ENCODE results near the gene GTF3A. TPM values are rescaled to one million over a fixed set of nuclear protein-coding genes. Genes with fewer than 3 reads are reported as not detected.

The GTF3A gene
- total RNA-seq, 4 donors from 2014 or later = 179 to 304 (median 242) TPM

- intact Hi-C loops (cut with DNase I; ENCODE audit: low total_unique reads) = no loop called here
- H3K4me1 ChIP-seq = peaks cover 19 to 30% of the 10 kb centered on the region in 2 donors
- H3K4me3 ChIP-seq = no peak overlapping the region
- no peaks in the 10 kb centered on the region for H3K9me3 ChIP-seq
- H3K27me3 ChIP-seq = no peaks in the 10 kb centered on the region
- no peak for DNase-seq
- no peak for ATAC-seq
- H3K27ac ChIP-seq = no peak overlapping the region
- in situ Hi-C loops (cut with MboI; ENCODE audit: low sequenced_read_pairs in 4 of 4) = loop anchor here in 2 of 4 donors (25.0 kb wide), 1 partner anchor 193 kb away; the partner anchor contains the start of genes LNX2 (in 2 of the 2) and POLR1D (in 2 of the 2)
- TF ChIP-seq POLR2A (IDR thresholded peaks at IDR 0.05) (no peak), CTCF (IDR thresholded peaks at IDR 0.05 in 4 of 5, conservative IDR thresholded peaks at IDR 0.05 in 1 of 5) (no peak)
- no peaks in the 10 kb centered on the region for H3K36me3 ChIP-seq
Measured at GRCh38 chr13:27419328-27419727, 5.1 kb upstream of the GTF3A start.

GRCh38 chr13:27421101-27421871 is 3.1 kb upstream of the GTF3A start:
- Histone ChIP-seq H3K36me3 (no peaks in the 10 kb centered on the region), H3K4me3 (no peak overlapping the region), H3K27ac (no peak overlapping the region), H3K9me3 (no peaks in the 10 kb centered on the region), H3K4me1 (peaks cover 15 to 28% of the 10 kb centered on the region in 2 donors), H3K27me3 (no peaks in the 10 kb centered on the region)
- TF ChIP-seq POLR2A (IDR thresholded peaks at IDR 0.05) = no peak
- no peak for TF ChIP-seq CTCF (IDR thresholded peaks at IDR 0.05 in 4 of 5, conservative IDR thresholded peaks at IDR 0.05 in 1 of 5)
- in situ Hi-C loops (cut with MboI; ENCODE audit: low sequenced_read_pairs in 4 of 4) = loop anchor here in 2 of 4 donors (25.0 kb wide), 1 partner anchor 191 kb away; the partner anchor contains the start of genes LNX2 (in 2 of the 2) and POLR1D (in 2 of the 2)
- DNase-seq (no peak), ATAC-seq (no peak)
- intact Hi-C loops (cut with DNase I; ENCODE audit: low total_unique reads) = loop anchor here (10.0 kb wide), 1 partner anchor 714 kb away; the partner anchor contains the start of gene PAN3

- peaks cover 0 to 12% of the 10 kb centered on the region in 2 donors for H3K36me3 ChIP-seq
- TF ChIP-seq POLR2A (IDR thresholded peaks at IDR 0.05) (no peak), CTCF (IDR thresholded peaks at IDR 0.05 in 4 of 5, conservative IDR thresholded peaks at IDR 0.05 in 1 of 5) (no peak)
- H3K4me3 ChIP-seq = peak overlapping the region in 1 of 4 donors; percentile 80
- intact Hi-C loops (cut with DNase I; ENCODE audit: low total_unique reads) = loop anchor here (10.0 kb wide), 1 partner anchor 711 kb away; the partner anchor contains the start of gene PAN3
- H3K27ac ChIP-seq = peak overlapping the region in 1 of 4 donors; percentile 94
- no peaks in the 10 kb centered on the region for H3K9me3 ChIP-seq
- no peaks in the 10 kb centered on the region for H3K27me3 ChIP-seq
- in situ Hi-C loops (cut with MboI; ENCODE audit: low sequenced_read_pairs in 4 of 4) = loop anchor here in 2 of 4 donors (25.0 kb wide), 1 partner anchor 189 kb away; the partner anchor contains the start of genes LNX2 (in 2 of the 2) and POLR1D (in 2 of the 2)
- ATAC-seq = no peak
- peaks cover 30 to 36% of the 10 kb centered on the region in 2 donors for H3K4me1 ChIP-seq
- no peak for DNase-seq
Measured at GRCh38 chr13:27423333-27423732, 1.1 kb upstream of the GTF3A start.

- Histone ChIP-seq H3K27me3 (no peaks in the 10 kb centered on the region), H3K4me3 (peak overlapping the region; percentile 67 to 86 (median 77)), H3K36me3 (peaks cover 0 to 31% of the 10 kb centered on the region in 2 donors), H3K9me3 (no peaks in the 10 kb centered on the region), H3K27ac (peak overlapping the region; percentile 92 to 97 (median 96)), H3K4me1 (peaks cover 30 to 36% of the 10 kb centered on the region in 2 donors)
- TF ChIP-seq POLR2A (IDR thresholded peaks at IDR 0.05) (no peak), CTCF (IDR thresholded peaks at IDR 0.05 in 4 of 5, conservative IDR thresholded peaks at IDR 0.05 in 1 of 5) (no peak)
- peak; percentile 1 to 6 for ATAC-seq
- DNase-seq = no peak
- in situ Hi-C loops (cut with MboI; ENCODE audit: low sequenced_read_pairs in 4 of 4) = loop anchor here in 3 of 4 donors (25.0 kb wide), 3 partner anchors 163 to 712 kb away; partner anchors contain the start of genes RASL11A (in 2 of the 3), RPL21 (in 2 of the 3), LNX2 (in 1 of the 3) and PAN3 (in 1 of the 3)
- intact Hi-C loops (cut with DNase I; ENCODE audit: low total_unique reads) = loop anchor here (1.0 to 10.0 kb wide), 4 partner anchors 19 to 709 kb away; partner anchors contain the start of genes LNX2, PAN3, POLR1D and RPL21
Measured at GRCh38 chr13:27425158-27425917, 919 bp downstream of the GTF3A start.
